ENCODE data around the gene SYNE4. TPM values are rescaled to one million over a fixed set of nuclear protein-coding genes. Genes with fewer than 3 reads are reported as not detected.

Gene SYNE4
- total RNA-seq, 2 donors from 2014 or later, result 14.2 to 41.1 TPM

DNA sequence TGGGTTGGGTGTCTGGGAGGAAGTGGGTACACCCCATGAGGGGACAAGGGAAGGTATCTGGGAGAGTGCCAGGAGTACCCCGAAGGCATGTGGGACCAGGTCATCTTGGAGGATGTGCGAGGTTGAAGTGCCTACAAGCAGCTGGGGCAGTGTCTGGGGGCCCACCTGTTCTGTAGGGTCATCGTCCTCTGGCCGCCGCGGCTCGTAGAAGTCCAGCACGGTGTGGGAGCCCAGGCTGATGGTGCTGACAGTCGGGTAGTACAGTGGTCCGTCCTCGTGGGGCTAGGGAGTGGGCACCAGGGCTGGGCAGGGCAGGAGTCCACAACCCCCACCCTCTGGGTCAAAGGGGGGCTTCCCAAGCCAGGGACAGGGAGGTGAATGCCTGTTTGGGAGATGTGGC lies 1.8 kb upstream of the SYNE4 start:
- 96% methylated on average over 11 of the region's 11 CpGs for WGBS
- Histone ChIP-seq H3K4me1 (replicated peaks) (peaks cover 4% of the 10 kb centered on the region), H3K27me3 (replicated peaks; ENCODE audit: insufficient read depth) (no peaks in the 10 kb centered on the region), H3K27ac (no peak overlapping the region), H3K9me3 (no peaks in the 10 kb centered on the region), H3K36me3 (no peaks in the 10 kb centered on the region), H3K4me3 (no peak overlapping the region)
- no peak for DNase-seq (ENCODE audit: low spot score)
- TF ChIP-seq POLR2A (IDR thresholded peaks at IDR 0.05), result no peak
- intact Hi-C loops (cut with DNase I), result loop anchor here (5.0 kb wide), 1 partner anchor 42 kb away; the partner anchor contains the start of genes THAP8 and WDR62

- intact Hi-C loops (cut with DNase I), result loop anchor here (5.0 kb wide), 1 partner anchor 42 kb away; the partner anchor contains the start of genes THAP8 and WDR62
- 48% methylated on average over 15 of the region's 15 CpGs for WGBS
Measured at GRCh38 chr19:36009633-36010379, 1.2 kb upstream of the SYNE4 start.

GRCh38 chr19:36009220-36009619 lies 607 bp upstream of the SYNE4 start:
- DNase-seq (ENCODE audit: low spot score), result peak; percentile 55
- TF ChIP-seq POLR2AphosphoS5 (IDR thresholded peaks at IDR 0.05), result no peak
- TF ChIP-seq CTCF (IDR thresholded peaks at IDR 0.05), result peak in 1 of 4 experiments; percentile 11
- peak; percentile 56 for TF ChIP-seq POLR2A (IDR thresholded peaks at IDR 0.05)

More at GRCh38 chr19:36009633-36010379, 1.2 kb upstream of the SYNE4 start:
- Histone ChIP-seq H3K4me3 (peak overlapping the region; percentile 40 to 43), H3K36me3 (no peaks in the 10 kb centered on the region), H3K9me3 (no peaks in the 10 kb centered on the region), H3K4me1 (replicated peaks) (peaks cover 4% of the 10 kb centered on the region), H3K27ac (peak overlapping the region; percentile 84 to 85), H3K27me3 (replicated peaks; ENCODE audit: insufficient read depth) (no peaks in the 10 kb centered on the region)
- no peak for TF ChIP-seq POLR2A (IDR thresholded peaks at IDR 0.05)
- no peak for TF ChIP-seq POLR2AphosphoS5 (IDR thresholded peaks at IDR 0.05)
- no peak for TF ChIP-seq CTCF (IDR thresholded peaks at IDR 0.05)
- no peak for DNase-seq (ENCODE audit: low spot score)

GRCh38 chr19:36006955-36007354 lies 1.7 kb downstream of the SYNE4 start:
- DNase-seq (ENCODE audit: low spot score), result no peak
- intact Hi-C loops (cut with DNase I), result no loop called here
- TF ChIP-seq POLR2A (IDR thresholded peaks at IDR 0.05) (no peak), CTCF (IDR thresholded peaks at IDR 0.05) (no peak), POLR2AphosphoS5 (IDR thresholded peaks at IDR 0.05) (no peak)
- peaks cover 4% of the 10 kb centered on the region for H3K4me1 ChIP-seq (replicated peaks)
- no peaks in the 10 kb centered on the region for H3K9me3 ChIP-seq
- H3K27me3 ChIP-seq (replicated peaks; ENCODE audit: insufficient read depth), result no peaks in the 10 kb centered on the region
- 82% methylated on average over 5 of the region's 5 CpGs for WGBS
- H3K4me3 ChIP-seq, result no peak overlapping the region
- no peak overlapping the region for H3K27ac ChIP-seq
- no peaks in the 10 kb centered on the region for H3K36me3 ChIP-seq

More at GRCh38 chr19:36009220-36009619, 607 bp upstream of the SYNE4 start:
- intact Hi-C loops (cut with DNase I), result no loop called here
- H3K27me3 ChIP-seq (replicated peaks; ENCODE audit: insufficient read depth), result no peaks in the 10 kb centered on the region
- no peaks in the 10 kb centered on the region for H3K9me3 ChIP-seq
- WGBS, result under 1% methylated on average over 50 of the region's 50 CpGs
- H3K27ac ChIP-seq, result peak overlapping the region; percentile 84 to 85
- peaks cover 4% of the 10 kb centered on the region for H3K4me1 ChIP-seq (replicated peaks)
- H3K36me3 ChIP-seq, result no peaks in the 10 kb centered on the region
- H3K4me3 ChIP-seq, result peak overlapping the region; percentile 40 to 43

DNA sequence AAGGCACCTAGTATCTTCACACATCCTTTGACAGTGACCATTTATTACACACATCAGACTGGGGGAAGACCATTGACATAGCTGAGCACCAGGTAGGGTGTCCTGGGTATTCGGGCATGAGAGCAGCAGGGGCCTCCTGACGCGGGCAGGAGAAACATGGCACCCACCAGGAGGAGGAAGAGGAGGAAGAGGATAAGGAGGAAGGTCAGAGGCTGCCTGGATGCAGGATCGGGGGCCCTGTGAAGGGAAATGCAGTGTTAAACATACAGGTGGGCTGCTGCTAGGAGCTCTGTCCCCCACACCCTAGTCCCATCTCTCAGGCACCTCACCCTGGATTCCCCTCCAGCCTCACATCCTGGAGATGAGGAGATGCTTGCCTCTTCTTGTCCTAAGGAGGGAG lies 5.3 kb downstream of the SYNE4 start:
- H3K27me3 ChIP-seq (replicated peaks; ENCODE audit: insufficient read depth), result no peaks in the 10 kb centered on the region
- 95% methylated on average over 4 of the region's 4 CpGs for WGBS
- H3K4me3 ChIP-seq, result no peak overlapping the region
- no peak for DNase-seq (ENCODE audit: low spot score)
- TF ChIP-seq POLR2A (IDR thresholded peaks at IDR 0.05) (no peak), POLR2AphosphoS5 (IDR thresholded peaks at IDR 0.05) (no peak), CTCF (IDR thresholded peaks at IDR 0.05) (no peak)
- no peaks in the 10 kb centered on the region for H3K4me1 ChIP-seq (replicated peaks)
- H3K27ac ChIP-seq, result no peak overlapping the region
- intact Hi-C loops (cut with DNase I), result no loop called here
- no peaks in the 10 kb centered on the region for H3K36me3 ChIP-seq
- H3K9me3 ChIP-seq, result no peaks in the 10 kb centered on the region

Data from prostate gland (tissue), 2 donors.